GM18867 (cell line): ENCODE data around the gene ITPRIP.

Experiments used
- ATAC-seq: cut with Tn5 transposase; IDR thresholded peaks from one replicate; pipeline ENCODE4 v1.9.1; 2021; ENCODE audit warnings: mild to moderate bottlenecking, moderate library complexity; ENCODE audit not compliant: unreplicated experiment

Gene ITPRIP

DNA sequence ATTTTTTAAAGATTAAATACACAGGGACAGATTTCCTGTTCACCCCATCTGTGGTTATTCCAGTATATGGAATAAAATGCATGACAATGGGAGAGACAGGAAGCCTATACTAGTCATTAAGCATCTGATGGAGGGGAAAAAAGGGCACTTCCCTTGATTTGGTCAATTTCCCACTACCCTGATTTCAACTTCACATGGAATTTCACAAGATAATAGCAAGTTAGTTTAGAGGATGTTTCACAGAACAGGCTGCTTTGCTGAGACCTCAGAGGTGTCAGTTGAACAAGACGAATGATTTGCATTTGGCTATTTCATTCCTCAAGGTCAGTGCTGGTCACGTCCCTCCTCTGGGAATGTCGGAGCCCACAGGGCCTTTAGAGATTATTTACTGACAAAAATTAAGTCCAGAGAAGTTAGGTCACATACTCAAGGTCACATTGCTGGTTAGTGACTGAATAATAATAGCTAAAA, 4.7 kb upstream of the ITPRIP start:
- no peak for ATAC-seq

GRCh38 chr10:104340641-104341040, 2.4 kb upstream of the ITPRIP start:
- no peak for ATAC-seq

DNA sequence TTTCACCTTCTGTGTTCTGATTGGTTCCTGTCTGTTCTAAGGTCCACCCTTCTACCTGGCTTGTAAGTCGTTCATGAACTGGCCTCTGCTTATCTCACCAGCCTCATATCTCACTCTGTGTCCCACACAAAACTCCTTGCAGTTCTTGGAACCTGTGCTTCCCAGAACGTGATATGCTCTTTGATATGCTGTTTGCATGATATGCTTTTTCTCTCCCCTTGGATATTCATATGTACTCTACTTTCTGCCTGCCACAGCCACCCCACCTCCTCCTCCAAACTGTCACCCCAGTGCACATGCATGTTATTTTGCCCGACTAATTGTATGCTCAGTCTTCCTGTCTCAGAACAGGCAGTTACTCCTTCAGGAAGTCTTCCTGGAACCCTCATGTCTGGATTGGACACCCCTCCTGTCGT, 1.9 kb upstream of the ITPRIP start:
- ATAC-seq, result no peak

GRCh38 chr10:104339469-104340110, 1.3 kb upstream of the ITPRIP start:
- ATAC-seq, result no peak

GRCh38 chr10:104337521-104337984, 712 bp downstream of the ITPRIP start:
- ATAC-seq, result peak; percentile 39

- peak; percentile 34 for ATAC-seq
These were observed 1.3 kb downstream of the ITPRIP start for GRCh38 chr10:104336821-104337467.

- ATAC-seq, result no peak
These were observed 3.2 kb downstream of the ITPRIP start for GRCh38 chr10:104334965-104335650.

DNA sequence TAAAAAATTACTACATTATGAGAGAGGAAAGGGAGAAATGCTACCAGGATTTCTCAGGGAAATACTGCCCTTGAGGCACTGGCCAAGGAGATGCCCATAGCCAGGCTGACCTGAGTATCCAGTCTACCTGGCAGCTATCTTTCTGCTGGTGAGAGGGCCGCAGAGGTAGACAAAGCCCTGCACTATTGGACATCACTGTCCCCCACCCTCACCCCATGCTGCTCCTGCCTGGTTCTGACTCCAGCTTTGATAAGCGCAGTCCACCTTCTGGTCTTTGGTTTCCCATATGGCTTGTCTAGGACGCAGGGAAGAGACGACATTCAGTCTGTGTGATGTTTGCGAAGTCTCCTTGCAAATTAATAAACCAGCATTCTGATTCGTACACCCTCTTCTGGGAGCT, 3.7 kb downstream of the ITPRIP start:
- ATAC-seq, result no peak

GRCh38 chr10:104333728-104334373, 4.4 kb downstream of the ITPRIP start:
- ATAC-seq, result no peak

DNA sequence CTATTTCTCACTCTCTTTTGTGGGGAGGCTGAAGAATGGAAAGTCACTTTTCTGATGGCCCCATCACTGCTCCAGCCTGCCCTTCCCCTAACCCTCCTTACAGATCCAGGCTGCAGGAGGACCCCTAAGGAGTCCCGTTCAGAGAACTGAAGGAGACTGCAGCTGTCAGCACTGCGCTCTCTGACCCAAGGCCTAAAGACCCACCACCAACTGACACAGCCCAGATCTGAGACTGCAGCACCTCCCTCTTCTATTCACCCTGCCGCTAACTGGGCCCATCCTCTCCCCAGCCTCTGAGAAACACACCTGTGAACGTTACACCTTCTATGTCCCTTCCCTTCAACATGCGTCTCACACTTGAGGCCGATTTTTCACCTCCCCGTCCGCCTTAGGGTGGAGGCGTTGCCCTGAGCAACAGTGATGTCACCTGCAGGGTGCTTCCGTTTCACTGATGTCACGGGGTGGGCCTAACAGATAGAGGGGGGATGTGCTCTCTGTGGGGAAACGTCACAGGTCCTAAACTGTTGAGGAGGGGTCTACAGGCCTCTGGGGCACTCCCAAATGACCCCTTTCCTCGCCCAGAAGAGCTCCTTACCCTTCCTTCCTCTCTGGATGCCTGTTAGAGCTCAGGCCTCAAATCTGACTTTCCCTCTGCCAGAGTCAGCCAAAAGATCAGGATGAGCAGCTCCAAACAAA, 5.1 kb downstream of the ITPRIP start:
- ATAC-seq, result no peak

DNA sequence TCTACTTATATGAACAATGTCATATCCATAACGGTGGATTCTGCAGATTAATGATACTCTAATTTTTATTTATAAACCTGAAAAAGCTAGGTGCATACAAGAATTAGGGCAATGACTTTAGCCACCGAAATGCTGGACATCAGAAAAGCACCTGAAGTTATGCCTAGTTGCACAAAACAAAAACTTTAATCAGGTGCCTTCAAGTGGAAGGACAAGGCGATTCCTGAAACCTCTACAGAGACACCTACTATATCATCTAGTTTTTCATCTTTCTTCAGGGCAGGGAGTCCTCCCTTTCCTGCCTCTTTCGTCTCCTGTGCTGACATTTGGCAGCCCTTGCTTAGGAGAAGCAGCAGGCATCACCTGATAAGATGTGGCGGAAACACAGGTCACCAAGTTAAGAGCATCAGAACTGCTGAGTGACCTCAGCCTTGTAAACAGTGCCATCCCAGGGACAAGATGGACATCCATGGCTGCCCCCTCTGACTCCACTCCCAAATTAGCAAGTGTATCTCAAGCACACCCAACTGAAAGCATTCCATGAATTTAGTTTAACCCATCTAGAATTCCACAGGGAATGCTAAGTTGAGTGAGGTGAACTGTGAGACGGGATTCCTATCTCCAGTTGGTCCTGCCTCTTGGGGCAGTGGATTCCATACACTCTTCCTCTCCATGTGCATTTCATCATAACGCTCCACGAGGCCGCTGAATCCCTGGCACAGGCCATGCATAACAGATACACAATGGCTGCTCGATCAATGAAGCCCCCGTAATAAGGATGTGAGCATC, 5.8 kb downstream of the ITPRIP start:
- no peak for ATAC-seq

DNA sequence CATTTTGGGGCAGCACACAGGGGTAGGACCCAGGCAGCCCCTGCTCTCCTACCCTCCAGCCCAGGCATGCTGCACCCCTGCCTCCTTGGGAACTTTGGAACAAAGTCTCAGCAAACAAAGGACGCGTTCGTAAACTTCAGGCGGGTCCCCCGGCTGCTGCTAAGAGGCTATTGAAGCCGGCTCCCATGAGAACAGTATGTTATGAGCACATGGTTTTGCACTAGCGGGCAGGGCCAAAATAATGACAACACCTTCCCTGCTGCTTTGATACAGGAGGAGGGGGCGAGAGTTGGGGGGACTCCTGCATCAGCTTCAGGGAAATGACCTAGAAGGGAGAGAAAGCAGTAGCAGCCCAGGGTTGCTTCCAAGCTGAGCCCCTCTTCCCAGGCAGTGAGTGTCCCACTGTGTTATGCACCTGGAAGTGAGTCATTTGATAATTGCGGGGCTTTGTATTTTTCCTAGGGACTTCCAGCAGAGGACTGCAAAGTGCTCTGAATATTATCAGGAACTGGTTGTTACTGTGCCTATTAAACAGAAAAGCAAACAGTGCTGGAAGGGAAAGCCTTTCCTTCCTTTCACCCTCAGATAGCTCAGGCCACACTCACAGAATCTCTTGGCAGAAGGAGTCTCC, 6.9 kb downstream of the ITPRIP start:
- no peak for ATAC-seq

DNA sequence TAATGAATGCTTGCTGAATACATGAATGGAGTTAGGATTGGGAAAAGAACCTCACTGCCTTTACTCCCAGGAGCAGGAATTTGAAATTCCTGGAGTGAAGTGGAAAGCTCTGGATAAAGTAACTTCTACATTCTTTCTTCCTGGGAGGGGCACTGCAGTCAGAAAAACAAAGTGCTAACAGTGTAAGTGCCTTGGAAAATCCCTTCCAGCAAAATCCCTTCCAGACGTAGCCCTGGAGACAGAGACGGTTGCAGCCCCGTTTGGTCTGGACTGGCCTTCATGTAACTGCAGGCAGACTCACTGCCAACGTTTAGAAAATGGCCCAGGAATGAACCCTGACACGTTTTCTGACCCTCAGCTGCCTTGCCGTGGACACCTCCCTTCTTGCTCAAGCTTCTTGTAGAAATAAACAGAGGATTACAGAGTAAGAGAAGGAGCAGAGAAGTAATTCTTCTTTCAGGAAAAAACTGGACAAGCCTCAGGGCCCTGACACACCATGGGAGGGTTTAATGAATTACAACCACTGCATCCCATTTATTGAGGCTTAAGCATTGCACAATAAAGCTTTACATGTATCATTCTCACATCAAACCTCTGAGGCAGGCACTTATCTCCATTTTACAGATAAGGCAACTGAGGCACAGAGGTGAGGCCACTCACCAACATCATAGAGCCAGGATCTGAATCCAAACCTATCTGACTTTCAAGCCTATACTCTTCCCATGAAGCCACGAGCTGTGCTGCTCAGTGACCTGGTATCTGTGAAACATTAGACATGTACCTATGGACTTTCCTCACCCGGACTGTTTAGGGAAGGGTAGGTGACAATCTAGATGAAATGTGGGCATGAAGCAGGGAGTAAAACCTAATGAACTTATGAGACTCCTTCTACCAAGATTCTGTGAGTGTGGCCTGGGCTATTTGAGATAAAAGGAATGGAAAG, 7.8 kb downstream of the ITPRIP start:
- no peak for ATAC-seq

DNA sequence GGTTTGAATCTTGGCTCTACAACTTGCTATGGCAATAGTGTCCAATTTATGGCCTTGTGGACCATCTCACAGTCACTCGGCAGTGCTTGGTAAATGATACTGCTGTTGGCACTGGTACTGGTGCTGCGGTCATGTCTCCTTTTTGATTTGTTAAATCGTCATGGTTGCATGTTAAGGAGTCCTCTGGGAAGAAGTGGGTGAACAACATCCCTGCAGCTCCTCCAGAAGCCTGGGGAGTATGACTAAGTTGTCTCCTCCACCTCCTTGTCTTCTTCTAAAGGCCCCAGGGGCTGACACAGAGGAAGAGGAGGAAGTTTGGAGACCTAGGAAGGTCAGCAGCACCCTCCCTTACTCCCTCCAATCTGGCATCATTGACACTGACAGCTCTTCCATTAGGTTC, 8.5 kb downstream of the ITPRIP start:
- ATAC-seq, result no peak

GRCh38 chr10:104328896-104329710, 9.2 kb downstream of the ITPRIP start:
- ATAC-seq, result no peak

DNA sequence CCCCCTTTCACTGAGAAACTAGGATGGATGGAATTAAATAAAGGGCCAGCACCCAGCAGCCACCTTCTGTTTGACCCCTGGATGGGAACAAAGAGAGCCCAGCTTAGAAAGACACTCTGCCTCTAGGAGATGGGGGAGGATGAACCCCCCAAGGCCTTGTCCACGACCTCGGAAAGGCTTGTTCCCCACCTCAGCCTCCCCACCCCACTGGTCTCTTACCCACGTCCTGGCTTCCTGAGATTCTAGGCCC, 9.7 kb downstream of the ITPRIP start:
- ATAC-seq, result no peak

- no peak for ATAC-seq
These were observed 10.3 kb downstream of the ITPRIP start for GRCh38 chr10:104327745-104328645.
